Head of caudate nucleus (tissue), 42 donors: Measurements from ENCODE around the gene IPO7.
A peak's percentile ranks its signal among the peaks of the same experiment; 100 is the strongest.

Experiments used
- DNase-seq, 42 donors: peaks; one replicate each; pipeline versions ENCODE4 v3.0.0 to v3.0.0-alpha.2; 2020 to 2021; ENCODE audit warnings: mixed read lengths in 7 of 42
- intact Hi-C: fragments of 100-400 bp; cut with DNase I; formaldehyde crosslinking; loops from one replicate; pipeline ENCODE4 v1.15.0; 2022

Gene IPO7

GRCh38 chr11:9470765-9471164, 86.3 kb downstream of the IPO7 start:
- DNase-seq = peak in 1 of 42 donors; percentile 3
- intact Hi-C loops = no loop called here

- no peak for DNase-seq
- intact Hi-C loops = no loop called here
Observed at GRCh38 chr11:9473408-9473807, 89.0 kb downstream of the IPO7 start.

- DNase-seq = no peak
- intact Hi-C loops = no loop called here
Observed at GRCh38 chr11:9479899-9480298, 95.4 kb downstream of the IPO7 start.

GRCh38 chr11:9489080-9489765, 104.8 kb downstream of the IPO7 start:
- no peak for DNase-seq
- intact Hi-C loops = no loop called here

GRCh38 chr11:9490376-9490775, 105.9 kb downstream of the IPO7 start:
- intact Hi-C loops = no loop called here
- DNase-seq = no peak

GRCh38 chr11:9493492-9493891, 109.0 kb downstream of the IPO7 start:
- no peak for DNase-seq
- intact Hi-C loops = no loop called here

- intact Hi-C loops = no loop called here
- DNase-seq = no peak
Observed at GRCh38 chr11:9494316-9494715, 109.9 kb downstream of the IPO7 start.

- DNase-seq = no peak
- intact Hi-C loops = no loop called here
Observed at GRCh38 chr11:9495803-9496514, 111.5 kb downstream of the IPO7 start.
